Measurements from ENCODE around the gene HBP1. TPM values are rescaled to one million over a fixed set of nuclear protein-coding genes. Genes with fewer than 3 reads are reported as not detected.

Gene HBP1
- total and polyA plus RNA-seq, 4 donors, result 22.1 to 187 (median 46.1) TPM

DNA sequence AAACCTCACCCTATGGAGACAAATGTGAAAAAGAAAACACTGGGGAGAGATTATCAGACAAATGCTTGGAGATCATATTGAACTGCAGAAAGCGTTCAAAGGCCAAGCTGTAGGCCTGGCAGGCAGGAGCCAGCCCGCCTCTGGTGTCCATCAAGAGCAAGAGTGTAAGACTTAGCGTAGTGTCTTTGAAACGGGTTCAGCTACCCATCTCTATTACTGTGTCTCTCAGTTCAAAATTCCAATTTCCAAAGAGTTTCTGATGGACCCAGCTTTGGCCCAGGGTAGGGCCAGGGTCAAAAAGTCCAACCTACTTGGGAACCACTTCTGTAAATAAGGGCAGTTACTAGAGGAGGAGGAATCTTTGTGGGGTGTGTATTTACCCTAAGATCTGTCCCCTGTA lies 45.4 kb upstream of the HBP1 start:
- DNase-seq (no peak), ATAC-seq (ENCODE audit: insufficient read depth, low FRiP score) (no peak)
- Histone ChIP-seq H3K4me3 (no peak overlapping the region), H3K27me3 (ENCODE audit: control insufficient read depth in 3 of 3, insufficient read depth in 3 of 3, low read length in 2 of 3) (no peaks in the 10 kb centered on the region), H3K27ac (ENCODE audit: low read depth in 1 of 2, low read length in 1 of 2) (no peak overlapping the region), H3K9ac (ENCODE audit: insufficient read depth in 1 of 2, low read length in 2 of 2) (no peak overlapping the region), H3K36me3 (ENCODE audit: control insufficient read depth in 4 of 4, insufficient read depth in 4 of 4, low read length in 4 of 4) (no peaks in the 10 kb centered on the region), H3K9me3 (ENCODE audit: control insufficient read depth in 4 of 4, insufficient read depth in 3 of 4, low read length in 3 of 4) (no peaks in the 10 kb centered on the region), H3K4me1 (ENCODE audit: control insufficient read depth in 5 of 5, insufficient read depth in 5 of 5, low read length in 5 of 5) (peaks cover 0 to 14% (median 3%) of the 10 kb centered on the region in 5 donors)
- WGBS, 2 donors, result 94% methylated on average over 4 of the region's 4 CpGs
- TF ChIP-seq, protein P1, sequence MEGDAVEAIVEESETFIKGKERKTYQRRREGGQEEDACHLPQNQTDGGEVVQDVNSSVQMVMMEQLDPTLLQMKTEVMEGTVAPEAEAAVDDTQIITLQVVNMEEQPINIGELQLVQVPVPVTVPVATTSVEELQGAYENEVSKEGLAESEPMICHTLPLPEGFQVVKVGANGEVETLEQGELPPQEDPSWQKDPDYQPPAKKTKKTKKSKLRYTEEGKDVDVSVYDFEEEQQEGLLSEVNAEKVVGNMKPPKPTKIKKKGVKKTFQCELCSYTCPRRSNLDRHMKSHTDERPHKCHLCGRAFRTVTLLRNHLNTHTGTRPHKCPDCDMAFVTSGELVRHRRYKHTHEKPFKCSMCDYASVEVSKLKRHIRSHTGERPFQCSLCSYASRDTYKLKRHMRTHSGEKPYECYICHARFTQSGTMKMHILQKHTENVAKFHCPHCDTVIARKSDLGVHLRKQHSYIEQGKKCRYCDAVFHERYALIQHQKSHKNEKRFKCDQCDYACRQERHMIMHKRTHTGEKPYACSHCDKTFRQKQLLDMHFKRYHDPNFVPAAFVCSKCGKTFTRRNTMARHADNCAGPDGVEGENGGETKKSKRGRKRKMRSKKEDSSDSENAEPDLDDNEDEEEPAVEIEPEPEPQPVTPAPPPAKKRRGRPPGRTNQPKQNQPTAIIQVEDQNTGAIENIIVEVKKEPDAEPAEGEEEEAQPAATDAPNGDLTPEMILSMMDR (IDR thresholded peaks at IDR 0.05; ENCODE audit: control extremely low read depth, extremely low read depth), result no peak

DNA sequence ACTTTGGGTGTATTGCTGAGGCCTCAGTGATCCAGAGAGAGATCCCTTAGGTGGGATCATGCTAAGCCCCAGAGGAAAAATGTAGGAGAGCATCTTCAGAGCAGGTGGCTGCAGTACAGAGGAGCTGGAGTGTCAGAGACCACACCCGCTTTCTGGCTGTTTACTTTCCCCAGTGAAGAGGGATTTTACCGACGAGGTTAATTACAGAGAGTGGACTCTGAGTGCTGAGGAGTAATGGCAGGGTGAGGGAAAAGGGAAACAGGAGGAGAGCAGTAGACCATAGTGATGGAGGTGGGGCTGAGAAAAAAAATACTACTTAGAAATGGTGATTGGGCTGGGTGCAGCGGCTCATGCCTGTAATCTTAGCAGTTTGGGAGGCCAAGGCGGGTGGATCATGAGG lies 43.3 kb upstream of the HBP1 start:
- TF ChIP-seq, protein P1 (IDR thresholded peaks at IDR 0.05; ENCODE audit: control extremely low read depth, extremely low read depth), result no peak
- Histone ChIP-seq H3K9ac (ENCODE audit: insufficient read depth in 1 of 2, low read length in 2 of 2) (no peak overlapping the region), H3K4me1 (ENCODE audit: control insufficient read depth in 5 of 5, insufficient read depth in 5 of 5, low read length in 5 of 5) (peaks cover 0 to 8% (median 0%) of the 10 kb centered on the region in 5 donors), H3K27ac (ENCODE audit: low read depth in 1 of 2, low read length in 1 of 2) (no peak overlapping the region), H3K36me3 (ENCODE audit: control insufficient read depth in 4 of 4, insufficient read depth in 4 of 4, low read length in 4 of 4) (no peaks in the 10 kb centered on the region), H3K27me3 (ENCODE audit: control insufficient read depth in 3 of 3, insufficient read depth in 3 of 3, low read length in 2 of 3) (no peaks in the 10 kb centered on the region), H3K4me3 (no peak overlapping the region), H3K9me3 (ENCODE audit: control insufficient read depth in 4 of 4, insufficient read depth in 3 of 4, low read length in 3 of 4) (no peaks in the 10 kb centered on the region)
- ATAC-seq (ENCODE audit: insufficient read depth, low FRiP score) (no peak), DNase-seq (no peak)
- WGBS, 2 donors, result 75 to 81% methylated on average over 5 of the region's 5 CpGs

DNA sequence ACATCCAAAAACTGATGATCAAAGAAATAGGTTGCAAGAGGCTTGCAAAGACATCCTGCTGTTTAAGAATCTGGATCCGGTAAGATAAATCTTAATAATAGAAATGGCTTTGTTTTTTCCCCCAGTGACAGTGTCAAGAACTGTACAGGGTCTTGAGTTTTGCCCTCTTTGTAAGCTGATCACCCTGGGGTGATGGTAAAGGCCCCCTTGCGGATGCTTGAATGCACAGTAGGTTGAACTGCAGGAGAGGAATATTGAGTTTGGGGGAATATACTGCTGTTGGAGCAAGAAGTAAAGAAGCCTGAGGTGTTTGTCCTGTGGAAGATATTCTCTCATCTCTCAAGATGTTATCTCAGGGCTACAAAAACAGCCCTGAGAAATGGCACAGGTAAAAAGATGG lies 40.6 kb upstream of the HBP1 start:
- 90 to 92% methylated on average over 2 of the region's 2 CpGs for whole genome bisulfite sequencing, 2 donors
- peaks cover 0 to 2% (median 0%) of the 10 kb centered on the region in 5 donors for H3K4me1 ChIP-seq (ENCODE audit: control insufficient read depth in 5 of 5, insufficient read depth in 5 of 5, low read length in 5 of 5)
- no peak overlapping the region for H3K4me3 ChIP-seq
- H3K27ac ChIP-seq (ENCODE audit: low read depth in 1 of 2, low read length in 1 of 2), result no peak overlapping the region
- no peak for ATAC-seq (ENCODE audit: insufficient read depth, low FRiP score)
- DNase-seq, result no peak
- TF ChIP-seq, protein P1 (IDR thresholded peaks at IDR 0.05; ENCODE audit: control extremely low read depth, extremely low read depth), result no peak
- no peak overlapping the region for H3K9ac ChIP-seq (ENCODE audit: insufficient read depth in 1 of 2, low read length in 2 of 2)
- H3K27me3 ChIP-seq (ENCODE audit: control insufficient read depth in 3 of 3, insufficient read depth in 3 of 3, low read length in 2 of 3), result no peaks in the 10 kb centered on the region
- H3K36me3 ChIP-seq (ENCODE audit: control insufficient read depth in 4 of 4, insufficient read depth in 4 of 4, low read length in 4 of 4), result no peaks in the 10 kb centered on the region
- H3K9me3 ChIP-seq (ENCODE audit: control insufficient read depth in 4 of 4, insufficient read depth in 3 of 4, low read length in 3 of 4), result no peaks in the 10 kb centered on the region

DNA sequence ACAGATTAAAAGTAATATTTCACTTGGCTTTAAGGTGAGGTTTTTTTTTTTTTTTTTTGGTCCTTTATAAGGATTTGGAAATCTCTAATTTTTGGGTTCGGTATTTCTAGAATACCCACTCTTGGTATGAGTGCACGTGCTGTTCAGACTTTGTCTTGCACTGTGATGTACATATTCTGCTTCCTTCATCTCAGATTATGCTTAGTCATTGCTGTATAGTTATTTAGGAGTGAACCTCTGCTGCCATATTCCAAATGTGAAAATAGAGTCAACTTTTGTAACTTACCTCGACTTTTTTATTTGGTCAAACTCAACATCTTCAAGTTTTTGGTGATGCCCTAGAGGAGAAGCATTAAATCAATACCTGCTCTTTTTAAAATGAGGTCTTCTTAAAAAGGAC lies 40.1 kb upstream of the HBP1 start:
- TF ChIP-seq, protein P1 (IDR thresholded peaks at IDR 0.05; ENCODE audit: control extremely low read depth, extremely low read depth), result no peak
- Histone ChIP-seq H3K4me1 (ENCODE audit: control insufficient read depth in 5 of 5, insufficient read depth in 5 of 5, low read length in 5 of 5) (peaks cover 0 to 2% (median 0%) of the 10 kb centered on the region in 5 donors), H3K27me3 (ENCODE audit: control insufficient read depth in 3 of 3, insufficient read depth in 3 of 3, low read length in 2 of 3) (no peaks in the 10 kb centered on the region), H3K27ac (ENCODE audit: low read depth in 1 of 2, low read length in 1 of 2) (no peak overlapping the region), H3K36me3 (ENCODE audit: control insufficient read depth in 4 of 4, insufficient read depth in 4 of 4, low read length in 4 of 4) (no peaks in the 10 kb centered on the region), H3K9ac (ENCODE audit: insufficient read depth in 1 of 2, low read length in 2 of 2) (no peak overlapping the region), H3K9me3 (ENCODE audit: control insufficient read depth in 4 of 4, insufficient read depth in 3 of 4, low read length in 3 of 4) (no peaks in the 10 kb centered on the region), H3K4me3 (no peak overlapping the region)
- ATAC-seq (ENCODE audit: insufficient read depth, low FRiP score) (no peak), DNase-seq (no peak)
- WGBS, 2 donors, result 90 to 96% methylated on average over 3 of the region's 3 CpGs
